Parathyroid adenoma (tissue), 2 donors: Measurements from ENCODE around the gene G2E3.

Experiments
- H2AFZ ChIP-seq: fragments of 300-600 bp; sonication (generic); one replicate; pipeline ENCODE4 v1.7.0; 2017; ENCODE audit warnings: antibody characterized with exemption, mild to moderate bottlenecking
- H3K27ac ChIP-seq: fragments of 300-600 bp; sonication (generic); one replicate; pipeline ENCODE4 v1.7.0; 2017
- H3K27me3 ChIP-seq: fragments of 300-600 bp; sonication (generic); one replicate; pipeline ENCODE4 v1.7.0; 2017; ENCODE audit warnings: low read length; ENCODE audit not compliant: control insufficient read depth, insufficient read depth
- H3K36me3 ChIP-seq: fragments of 300-600 bp; sonication (generic); one replicate; pipeline ENCODE4 v1.7.0; 2017; ENCODE audit warnings: low read length; ENCODE audit not compliant: control insufficient read depth, insufficient read depth
- H3K4me1 ChIP-seq: fragments of 300-600 bp; sonication (generic); one replicate; pipeline ENCODE4 v1.7.0; 2017; ENCODE audit warnings: control low read depth
- H3K4me2 ChIP-seq: fragments of 300-600 bp; sonication (generic); one replicate; pipeline ENCODE4 v1.7.0; 2017; ENCODE audit warnings: low read length
- H3K4me3 ChIP-seq: fragments of 300-600 bp; sonication (generic); one replicate; pipeline ENCODE4 v1.7.0; 2017; ENCODE audit warnings: low read depth, low read length
- H3K79me2 ChIP-seq: fragments of 300-600 bp; sonication (generic); one replicate; pipeline ENCODE4 v1.7.0; 2017; ENCODE audit warnings: control low read depth
- H3K9ac ChIP-seq: fragments of 300-600 bp; sonication (generic); one replicate; pipeline ENCODE4 v1.7.0; 2017; ENCODE audit warnings: mild to moderate bottlenecking
- H3K9me3 ChIP-seq: fragments of 300-600 bp; sonication (generic); one replicate; pipeline ENCODE4 v1.7.0; 2017; ENCODE audit warnings: low read length; ENCODE audit not compliant: control insufficient read depth
- CTCF ChIP-seq: fragments of 300-600 bp; sonication (generic); IDR thresholded peaks from one replicate; pipeline ENCODE4 v1.7.0; 2017; ENCODE audit warnings: antibody characterized with exemption, mild to moderate bottlenecking
- donor health status: primary hyperparathyroidism.

The G2E3 gene

GRCh38 chr14:30645600-30645999 is 86.6 kb downstream of the G2E3 start:
- Histone ChIP-seq H3K9ac (no peak overlapping the region), H3K9me3 (no peaks in the 10 kb centered on the region), H3K4me1 (no peaks in the 10 kb centered on the region), H3K36me3 (no peaks in the 10 kb centered on the region), H3K4me3 (no peak overlapping the region), H3K27ac (no peak overlapping the region), H3K79me2 (peaks cover 15% of the 10 kb centered on the region), H3K4me2 (no peak overlapping the region), H2AFZ (no peak overlapping the region), H3K27me3 (no peaks in the 10 kb centered on the region)
- TF ChIP-seq CTCF = no peak

GRCh38 chr14:30648471-30648870 is 89.5 kb downstream of the G2E3 start:
- H3K4me1 ChIP-seq = no peaks in the 10 kb centered on the region
- H3K4me3 ChIP-seq = no peak overlapping the region
- no peak for TF ChIP-seq CTCF
- peaks cover 15% of the 10 kb centered on the region for H3K79me2 ChIP-seq
- H3K36me3 ChIP-seq = no peaks in the 10 kb centered on the region
- no peak overlapping the region for H3K9ac ChIP-seq
- no peak overlapping the region for H2AFZ ChIP-seq
- H3K4me2 ChIP-seq = no peak overlapping the region
- no peak overlapping the region for H3K27ac ChIP-seq
- H3K9me3 ChIP-seq = no peaks in the 10 kb centered on the region
- no peaks in the 10 kb centered on the region for H3K27me3 ChIP-seq

GRCh38 chr14:30651937-30652336 is 93.0 kb downstream of the G2E3 start:
- no peak for TF ChIP-seq CTCF

GRCh38 chr14:30655124-30655523 is 96.2 kb downstream of the G2E3 start:
- Histone ChIP-seq H3K27me3 (no peaks in the 10 kb centered on the region), H3K9ac (no peak overlapping the region), H3K4me1 (no peaks in the 10 kb centered on the region), H3K4me2 (no peak overlapping the region), H3K9me3 (no peaks in the 10 kb centered on the region), H3K27ac (no peak overlapping the region), H3K4me3 (no peak overlapping the region), H2AFZ (no peak overlapping the region), H3K36me3 (no peaks in the 10 kb centered on the region), H3K79me2 (no peaks in the 10 kb centered on the region)
- no peak for TF ChIP-seq CTCF

More at GRCh38 chr14:30651937-30652336, 93.0 kb downstream of the G2E3 start:
- Histone ChIP-seq H3K4me1 (no peaks in the 10 kb centered on the region), H3K4me2 (no peak overlapping the region), H3K27me3 (no peaks in the 10 kb centered on the region), H3K27ac (no peak overlapping the region), H3K4me3 (no peak overlapping the region), H3K9ac (no peak overlapping the region), H3K36me3 (no peaks in the 10 kb centered on the region), H3K9me3 (no peaks in the 10 kb centered on the region), H2AFZ (no peak overlapping the region), H3K79me2 (no peaks in the 10 kb centered on the region)

- H3K4me2 ChIP-seq = no peak overlapping the region
- no peak overlapping the region for H3K27ac ChIP-seq
- no peaks in the 10 kb centered on the region for H3K36me3 ChIP-seq
- H3K9ac ChIP-seq = no peak overlapping the region
- H3K4me1 ChIP-seq = no peaks in the 10 kb centered on the region
- H3K9me3 ChIP-seq = no peaks in the 10 kb centered on the region
- no peak overlapping the region for H3K4me3 ChIP-seq
- no peaks in the 10 kb centered on the region for H3K27me3 ChIP-seq
- H2AFZ ChIP-seq = no peak overlapping the region
- no peaks in the 10 kb centered on the region for H3K79me2 ChIP-seq
- TF ChIP-seq CTCF = no peak
These were observed 96.7 kb downstream of the G2E3 start for GRCh38 chr14:30655658-30656057.
